SJCRH30 (cell line): ENCODE measurements around the gene PIGT. TPM values are rescaled to one million over a fixed set of nuclear protein-coding genes. Genes with fewer than 3 reads are reported as not detected.

Experiments used
- DNase-seq, 2 experiments: peaks; one replicate each; pipeline ENCODE4 v3.0.0-alpha.2; 2015 to 2020
- H3K27ac ChIP-seq: fragments of 250-450 bp; sonication (Bioruptor Pico); 2 replicates; pipeline ENCODE4 v1.5.1; 2020; ENCODE audit warnings: mild to moderate bottlenecking, moderate library complexity
- H3K27me3 ChIP-seq: fragments of 250-450 bp; sonication (Bioruptor Pico); 2 replicates; pipeline ENCODE4 v1.5.1; 2020; ENCODE audit warnings: mild to moderate bottlenecking, moderate library complexity
- H3K36me3 ChIP-seq: fragments of 250-450 bp; sonication (Bioruptor Pico); 2 replicates; pipeline ENCODE4 v1.5.1; 2020; ENCODE audit warnings: mild to moderate bottlenecking, moderate library complexity
- H3K4me1 ChIP-seq: fragments of 250-450 bp; sonication (Bioruptor Pico); 2 replicates; pipeline ENCODE4 v1.5.1; 2020; ENCODE audit warnings: mild to moderate bottlenecking, moderate library complexity
- H3K4me3 ChIP-seq: fragments of 250-450 bp; sonication (Bioruptor Pico); 2 replicates; pipeline ENCODE4 v1.5.1; 2020; ENCODE audit warnings: mild to moderate bottlenecking, moderate library complexity
- H3K9me3 ChIP-seq: fragments of 250-450 bp; sonication (Bioruptor Pico); replicated peaks from 2 replicates; pipeline ENCODE4 v1.5.1; 2020; ENCODE audit warnings: mild to moderate bottlenecking, moderate library complexity
- total RNA-seq: library from RNA; depleted of rRNA; stranded (reverse); fragments of >200 nt; shearing (Covaris generic); gene quantifications from 2 replicates; pipeline ENCODE4 v1.2.3, GENCODE V29; 2014; rRNA removed

PIGT gene
- total RNA-seq: 106 and 110 TPM in 2 replicates

- Histone ChIP-seq H3K36me3 (peaks cover 17% of the 10 kb centered on the region), H3K4me3 (peak within 1 kb of the TSS; percentile 78), H3K27me3 (no peaks in the 10 kb centered on the region), H3K9me3 (no peaks in the 10 kb centered on the region), H3K4me1 (peaks cover 10% of the 10 kb centered on the region), H3K27ac (peak within 1 kb of the TSS; percentile 55)
- DNase-seq: peak; percentile 92 to 96
Observed at GRCh38 chr20:45415822-45416637, at the start of gene PIGT. Gene PIGT (plus strand): TSS chr20:45416141. CDS start chr20:45416157, 16 bp downstream.

GRCh38 chr20:45366192-45366591 is 49.7 kb upstream of the PIGT start:
- Histone ChIP-seq H3K36me3 (peaks cover 7% of the 10 kb centered on the region; the same call in 1 of the 2 replicates), H3K4me3 (no peak overlapping the region), H3K27me3 (no peaks in the 10 kb centered on the region), H3K4me1 (peaks cover 4% of the 10 kb centered on the region), H3K9me3 (no peaks in the 10 kb centered on the region), H3K27ac (no peak overlapping the region)
- DNase-seq: no peak

- no peak for DNase-seq
Observed at GRCh38 chr20:45366631-45367030, 49.3 kb upstream of the PIGT start.

GRCh38 chr20:45367126-45367525 is 48.8 kb upstream of the PIGT start:
- Histone ChIP-seq H3K4me1 (peaks cover 3% of the 10 kb centered on the region; the same call in 1 of the 2 replicates), H3K36me3 (peaks cover 9% of the 10 kb centered on the region), H3K9me3 (no peaks in the 10 kb centered on the region), H3K27me3 (no peaks in the 10 kb centered on the region), H3K4me3 (no peak overlapping the region), H3K27ac (no peak overlapping the region)
- DNase-seq: no peak

More at GRCh38 chr20:45366631-45367030, 49.3 kb upstream of the PIGT start:
- Histone ChIP-seq H3K4me1 (peaks cover 3% of the 10 kb centered on the region; the same call in 1 of the 2 replicates), H3K36me3 (peaks cover 8% of the 10 kb centered on the region), H3K27ac (no peak overlapping the region), H3K4me3 (no peak overlapping the region), H3K27me3 (no peaks in the 10 kb centered on the region), H3K9me3 (no peaks in the 10 kb centered on the region)

GRCh38 chr20:45368221-45368980 is 47.5 kb upstream of the PIGT start:
- H3K9me3 ChIP-seq: no peaks in the 10 kb centered on the region
- DNase-seq: no peak
- H3K27me3 ChIP-seq: no peaks in the 10 kb centered on the region
- H3K27ac ChIP-seq: no peak overlapping the region
- no peak overlapping the region for H3K4me3 ChIP-seq
- H3K4me1 ChIP-seq: no peaks in the 10 kb centered on the region
- H3K36me3 ChIP-seq: peaks cover 9% of the 10 kb centered on the region

- Histone ChIP-seq H3K27me3 (no peaks in the 10 kb centered on the region), H3K4me3 (no peak overlapping the region), H3K4me1 (no peaks in the 10 kb centered on the region), H3K27ac (no peak overlapping the region), H3K36me3 (peaks cover 9% of the 10 kb centered on the region), H3K9me3 (no peaks in the 10 kb centered on the region)
- DNase-seq: no peak
Observed at GRCh38 chr20:45370571-45371160, 45.3 kb upstream of the PIGT start.

GRCh38 chr20:45372241-45372640 is 43.7 kb upstream of the PIGT start:
- Histone ChIP-seq H3K9me3 (no peaks in the 10 kb centered on the region), H3K27ac (no peak overlapping the region), H3K4me3 (no peak overlapping the region), H3K4me1 (no peaks in the 10 kb centered on the region), H3K27me3 (no peaks in the 10 kb centered on the region), H3K36me3 (peaks cover 4% of the 10 kb centered on the region)
- DNase-seq: no peak

GRCh38 chr20:45372646-45373352 is 43.1 kb upstream of the PIGT start:
- no peaks in the 10 kb centered on the region for H3K27me3 ChIP-seq
- no peaks in the 10 kb centered on the region for H3K4me1 ChIP-seq
- DNase-seq: no peak
- no peaks in the 10 kb centered on the region for H3K9me3 ChIP-seq
- peaks cover 2% of the 10 kb centered on the region; the same call in 1 of the 2 replicates for H3K36me3 ChIP-seq
- no peak overlapping the region for H3K27ac ChIP-seq
- H3K4me3 ChIP-seq: no peak overlapping the region

- H3K4me1 ChIP-seq: no peaks in the 10 kb centered on the region
- H3K9me3 ChIP-seq: no peaks in the 10 kb centered on the region
- peak; percentile 49 to 54 for DNase-seq
- peaks cover 2% of the 10 kb centered on the region; the same call in 1 of the 2 replicates for H3K36me3 ChIP-seq
- H3K27ac ChIP-seq: no peak overlapping the region
- no peaks in the 10 kb centered on the region for H3K27me3 ChIP-seq
- H3K4me3 ChIP-seq: no peak overlapping the region
Observed at GRCh38 chr20:45373353-45374100, 42.4 kb upstream of the PIGT start.

GRCh38 chr20:45374101-45374467 is 41.9 kb upstream of the PIGT start:
- H3K4me1 ChIP-seq: no peaks in the 10 kb centered on the region
- H3K27ac ChIP-seq: no peak overlapping the region
- no peaks in the 10 kb centered on the region for H3K9me3 ChIP-seq
- H3K36me3 ChIP-seq: peaks cover 2% of the 10 kb centered on the region; the same call in 1 of the 2 replicates
- H3K4me3 ChIP-seq: no peak overlapping the region
- H3K27me3 ChIP-seq: no peaks in the 10 kb centered on the region
- no peak for DNase-seq

- Histone ChIP-seq H3K27ac (no peak overlapping the region), H3K4me3 (no peak overlapping the region), H3K4me1 (no peaks in the 10 kb centered on the region), H3K27me3 (no peaks in the 10 kb centered on the region), H3K9me3 (no peaks in the 10 kb centered on the region), H3K36me3 (peaks cover 2% of the 10 kb centered on the region; the same call in 1 of the 2 replicates)
- no peak for DNase-seq
Observed at GRCh38 chr20:45374966-45375365, 41.0 kb upstream of the PIGT start.

GRCh38 chr20:45377269-45377668 is 38.7 kb upstream of the PIGT start:
- Histone ChIP-seq H3K36me3 (no peaks in the 10 kb centered on the region), H3K27ac (no peak overlapping the region)

GRCh38 chr20:45378191-45378590 is 37.8 kb upstream of the PIGT start, which contains the start of gene TP53TG5:
Gene TP53TG5 (minus strand): TSS chr20:45378325. CDS start chr20:45378236, 89 bp downstream.
- Histone ChIP-seq H3K27ac (no peak within 1 kb of the TSS), H3K9me3 (no peaks in the 10 kb centered on the region), H3K36me3 (no peaks in the 10 kb centered on the region), H3K4me1 (no peaks in the 10 kb centered on the region), H3K27me3 (no peaks in the 10 kb centered on the region; the same call in 1 of the 2 replicates), H3K4me3 (no peak within 1 kb of the TSS)
- DNase-seq: no peak

More at GRCh38 chr20:45377269-45377668, 38.7 kb upstream of the PIGT start:
- no peak for DNase-seq
- H3K27me3 ChIP-seq: no peaks in the 10 kb centered on the region; the same call in 1 of the 2 replicates
- no peaks in the 10 kb centered on the region for H3K9me3 ChIP-seq
- H3K4me1 ChIP-seq: no peaks in the 10 kb centered on the region
- H3K4me3 ChIP-seq: no peak overlapping the region
